ENCODE data around the gene AKAP13.

The AKAP13 gene

DNA sequence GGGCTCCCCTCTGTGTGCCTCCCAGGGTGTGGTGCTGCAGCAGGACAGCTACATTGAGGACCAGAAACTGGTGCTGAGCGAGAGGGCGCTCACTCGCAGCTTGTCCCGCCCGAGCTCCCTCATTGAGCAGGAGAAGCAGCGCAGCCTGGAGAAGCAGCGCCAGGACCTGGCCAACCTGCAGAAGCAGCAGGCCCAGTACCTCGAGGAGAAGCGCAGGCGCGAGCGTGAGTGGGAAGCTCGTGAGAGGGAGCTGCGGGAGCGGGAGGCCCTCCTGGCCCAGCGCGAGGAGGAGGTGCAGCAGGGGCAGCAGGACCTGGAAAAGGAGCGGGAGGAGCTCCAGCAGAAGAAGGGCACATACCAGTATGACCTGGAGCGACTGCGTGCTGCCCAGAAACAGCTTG, 360.6 kb downstream of the AKAP13 start:
- TF ChIP-seq, protein P1, sequence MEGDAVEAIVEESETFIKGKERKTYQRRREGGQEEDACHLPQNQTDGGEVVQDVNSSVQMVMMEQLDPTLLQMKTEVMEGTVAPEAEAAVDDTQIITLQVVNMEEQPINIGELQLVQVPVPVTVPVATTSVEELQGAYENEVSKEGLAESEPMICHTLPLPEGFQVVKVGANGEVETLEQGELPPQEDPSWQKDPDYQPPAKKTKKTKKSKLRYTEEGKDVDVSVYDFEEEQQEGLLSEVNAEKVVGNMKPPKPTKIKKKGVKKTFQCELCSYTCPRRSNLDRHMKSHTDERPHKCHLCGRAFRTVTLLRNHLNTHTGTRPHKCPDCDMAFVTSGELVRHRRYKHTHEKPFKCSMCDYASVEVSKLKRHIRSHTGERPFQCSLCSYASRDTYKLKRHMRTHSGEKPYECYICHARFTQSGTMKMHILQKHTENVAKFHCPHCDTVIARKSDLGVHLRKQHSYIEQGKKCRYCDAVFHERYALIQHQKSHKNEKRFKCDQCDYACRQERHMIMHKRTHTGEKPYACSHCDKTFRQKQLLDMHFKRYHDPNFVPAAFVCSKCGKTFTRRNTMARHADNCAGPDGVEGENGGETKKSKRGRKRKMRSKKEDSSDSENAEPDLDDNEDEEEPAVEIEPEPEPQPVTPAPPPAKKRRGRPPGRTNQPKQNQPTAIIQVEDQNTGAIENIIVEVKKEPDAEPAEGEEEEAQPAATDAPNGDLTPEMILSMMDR (conservative IDR thresholded peaks at IDR 0.05) = no peak
- TF ChIP-seq ZFX (IDR thresholded peaks at IDR 0.05) = no peak
- no peak overlapping the region for H3K27ac ChIP-seq

DNA sequence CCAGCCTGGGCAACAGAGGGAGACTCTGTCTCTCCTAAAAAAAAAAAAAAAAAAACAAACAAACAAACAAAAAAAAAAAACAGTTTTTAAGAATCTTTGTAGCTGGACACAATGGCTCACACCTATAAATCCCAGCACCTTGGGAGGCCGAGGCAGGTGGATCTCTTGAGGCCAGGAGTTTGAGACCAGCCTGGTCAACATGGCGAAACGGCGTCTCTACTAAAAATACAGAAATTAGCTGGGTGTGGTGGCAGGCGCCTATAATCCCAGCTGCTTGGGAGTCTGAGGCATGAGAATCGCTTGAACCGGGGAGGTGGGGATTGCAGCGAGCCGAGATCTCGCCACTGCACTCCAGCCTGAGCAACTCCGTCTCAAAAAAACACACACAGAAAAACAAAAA, 361.3 kb downstream of the AKAP13 start:
- TF ChIP-seq, protein P1 (conservative IDR thresholded peaks at IDR 0.05) = no peak
- TF ChIP-seq ZFX (IDR thresholded peaks at IDR 0.05) = no peak
- no peak overlapping the region for H3K27ac ChIP-seq

DNA sequence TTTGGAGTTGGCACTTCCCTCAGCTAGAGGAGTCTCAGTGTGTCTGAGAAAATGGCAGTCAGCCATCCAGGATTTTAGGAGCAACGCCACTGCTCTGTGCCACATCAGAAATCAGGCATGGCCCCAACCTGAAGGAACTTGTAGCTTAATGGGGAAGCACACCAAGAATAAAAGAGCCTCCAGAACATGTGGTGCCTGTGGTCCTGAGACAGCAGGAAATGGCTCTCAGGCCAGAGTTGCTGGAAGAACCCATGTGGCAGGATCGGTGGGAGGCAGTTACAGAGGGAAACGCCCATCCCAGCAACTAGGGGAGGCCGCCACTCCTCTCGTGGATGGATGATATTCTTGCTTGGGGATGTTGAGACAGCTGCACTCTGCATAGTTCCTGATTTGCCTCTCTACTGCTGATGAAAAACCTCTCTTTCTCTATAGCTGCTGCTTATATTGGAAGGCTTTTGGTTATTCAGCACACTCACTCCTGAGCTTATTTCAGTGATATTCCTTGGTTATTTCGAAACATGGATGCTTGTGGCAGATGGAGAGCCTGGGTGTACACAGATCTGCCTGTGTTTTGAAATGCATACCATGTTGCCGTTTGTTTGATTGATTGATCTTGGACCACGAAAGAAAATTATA, 361.9 kb downstream of the AKAP13 start:
- no peak overlapping the region for H3K27ac ChIP-seq
- TF ChIP-seq ZFX (IDR thresholded peaks at IDR 0.05) = no peak
- TF ChIP-seq, protein P1 (conservative IDR thresholded peaks at IDR 0.05) = no peak

DNA sequence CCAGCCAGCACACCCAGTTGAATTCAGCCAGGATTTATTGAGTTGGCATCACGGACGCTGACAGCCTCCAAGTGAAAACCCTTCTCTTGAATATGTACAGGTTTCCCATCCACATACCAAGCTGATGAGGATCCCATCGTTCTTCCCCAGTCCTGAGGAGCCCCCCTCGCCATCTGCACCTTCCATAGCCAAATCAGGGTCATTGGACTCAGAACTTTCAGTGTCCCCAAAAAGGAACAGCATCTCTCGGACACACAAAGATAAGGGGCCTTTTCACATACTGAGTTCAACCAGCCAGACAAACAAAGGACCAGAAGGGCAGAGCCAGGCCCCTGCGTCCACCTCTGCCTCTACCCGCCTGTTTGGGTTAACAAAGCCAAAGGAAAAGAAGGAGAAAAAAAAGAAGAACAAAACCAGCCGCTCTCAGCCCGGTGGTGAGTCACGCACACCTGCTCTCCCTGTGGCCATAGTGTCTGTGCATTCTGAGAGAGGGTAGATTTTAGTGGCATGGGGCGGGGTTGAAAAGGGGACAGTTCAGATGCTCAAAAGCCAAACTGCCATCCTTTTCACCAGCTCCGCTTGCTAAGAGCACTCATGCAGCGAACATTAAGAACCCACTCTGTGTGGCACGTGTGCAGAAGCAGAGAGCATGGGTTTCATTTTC, 363.1 kb downstream of the AKAP13 start:
- TF ChIP-seq, protein P1 (conservative IDR thresholded peaks at IDR 0.05) = no peak
- no peak for TF ChIP-seq ZFX (IDR thresholded peaks at IDR 0.05)
- no peak overlapping the region for H3K27ac ChIP-seq

DNA sequence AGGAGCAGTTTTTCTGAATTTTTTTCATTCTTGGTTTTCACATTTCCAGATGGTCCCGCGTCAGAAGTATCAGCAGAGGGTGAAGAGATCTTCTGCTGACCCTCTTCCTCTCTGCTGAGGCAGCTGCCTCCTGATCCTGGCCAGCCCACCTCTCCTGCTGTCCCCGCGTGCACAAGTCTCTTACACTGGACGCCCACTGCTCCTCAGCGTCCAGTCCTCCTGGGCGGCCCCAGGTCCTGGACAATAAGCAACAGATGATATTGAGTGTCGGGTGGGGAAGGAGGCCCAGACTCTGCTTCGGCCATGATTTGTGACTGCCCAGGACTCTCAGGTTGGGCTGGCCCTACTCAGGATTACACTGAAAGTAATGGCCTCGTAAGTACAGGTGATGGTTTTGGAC, 364.2 kb downstream of the AKAP13 start:
- H3K27ac ChIP-seq = no peak overlapping the region
- TF ChIP-seq, protein P1 (conservative IDR thresholded peaks at IDR 0.05) = no peak
- TF ChIP-seq ZFX (IDR thresholded peaks at IDR 0.05) = no peak

DNA sequence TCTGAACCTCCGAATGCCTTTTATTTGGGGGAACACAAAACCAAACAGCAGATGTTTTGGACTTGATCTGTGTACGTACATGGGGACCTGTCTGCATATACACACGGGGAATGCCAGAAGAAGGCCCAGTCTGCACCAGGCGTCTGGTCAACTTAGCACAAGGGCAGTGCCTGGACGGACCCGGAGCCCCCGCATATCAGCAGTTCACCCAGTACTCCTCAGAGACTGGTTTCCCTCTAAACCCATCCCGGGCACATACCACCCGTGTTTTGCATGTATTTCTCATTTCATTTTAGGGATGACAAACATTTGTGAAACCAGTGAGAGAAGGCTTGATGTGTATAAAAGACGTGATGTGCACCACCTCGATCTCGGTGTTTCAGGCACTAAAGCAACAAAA, 364.6 kb downstream of the AKAP13 start:
- no peak overlapping the region for H3K27ac ChIP-seq
- TF ChIP-seq, protein P1 (conservative IDR thresholded peaks at IDR 0.05) = no peak
- no peak for TF ChIP-seq ZFX (IDR thresholded peaks at IDR 0.05)

DNA sequence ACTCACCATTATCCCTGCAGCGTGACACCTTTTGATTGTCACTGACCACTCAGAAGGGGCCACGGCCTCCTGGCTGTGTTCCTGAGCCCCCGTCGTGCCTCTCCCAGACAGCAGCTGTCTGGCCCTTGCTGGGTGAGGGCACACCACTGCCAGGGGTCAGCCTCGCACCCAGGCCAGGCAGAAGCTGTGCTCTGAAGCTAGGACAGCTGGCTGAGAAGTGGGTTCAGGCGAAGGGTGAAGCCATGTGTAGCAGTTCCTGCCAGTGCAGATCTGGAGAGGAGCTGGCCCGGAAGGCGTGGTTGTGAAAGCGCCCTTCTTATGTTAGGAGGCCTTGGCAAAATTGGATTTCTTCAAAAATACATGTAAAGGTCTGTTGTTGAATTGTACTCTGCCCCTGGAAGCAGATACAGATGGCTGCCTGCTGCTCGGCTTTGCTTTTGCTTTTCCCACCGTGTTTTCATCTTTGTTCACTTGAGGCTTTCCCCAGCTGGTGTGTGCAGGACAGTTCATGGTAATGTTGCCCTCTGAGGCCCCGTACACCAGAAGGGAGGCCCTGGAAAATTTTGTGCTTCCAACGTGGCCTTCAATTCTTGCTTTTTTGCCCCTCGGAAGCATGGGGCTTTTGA, 365.2 kb downstream of the AKAP13 start:
- TF ChIP-seq, protein P1 (conservative IDR thresholded peaks at IDR 0.05) = no peak
- TF ChIP-seq ZFX (IDR thresholded peaks at IDR 0.05) = no peak
- H3K27ac ChIP-seq = no peak overlapping the region

All from C4-2B (cell line).